HepG2 (cell line): ENCODE data around the gene UGT1A3. TPM values are rescaled to one million over a fixed set of nuclear protein-coding genes. Genes with fewer than 3 reads are reported as not detected.
A peak's percentile ranks its signal among the peaks of the same experiment; 100 is the strongest.

Experiments used
- AKAP8 ChIP-seq: sonication (generic); formaldehyde crosslinking; IDR thresholded peaks from 2 replicates; pipeline ENCODE4 v1.5.1; 2020; ENCODE audit warnings: mild to moderate bottlenecking, missing genetic modification reagents
- ATRX ChIP-seq: sonication (generic); formaldehyde crosslinking; IDR thresholded peaks from 2 replicates; pipeline ENCODE4 v1.4.0; 2020; ENCODE audit warnings: missing genetic modification reagents, borderline replicate concordance
- CEBPZ ChIP-seq: IDR thresholded peaks from 2 replicates; pipeline ENCODE4 v1.6.1; 2012; ENCODE audit warnings: low read length, improper control_type of control experiment
- EP300 ChIP-seq, 3 experiments: sonication (generic) in 1 of 3; formaldehyde crosslinking in 1 of 3; IDR thresholded peaks; 2 replicates each; pipeline versions ENCODE4 v1.5.1 to v1.6.1; 2011 to 2020; ENCODE audit warnings: low read depth in 2 of 3, low read length in 2 of 3, borderline replicate concordance in 1 of 3, improper control_type of control experiment in 1 of 3, mild to moderate bottlenecking in 1 of 3, missing genetic modification reagents in 1 of 3, moderate library complexity in 1 of 3
- ERF ChIP-seq: IDR thresholded peaks from 2 replicates; pipeline ENCODE4 v1.6.1; 2018; ENCODE audit warnings: missing biosample characterization, missing genetic modification reagents
- FOXO4 ChIP-seq: sonication (generic); formaldehyde crosslinking; conservative IDR thresholded peaks from 2 replicates; pipeline ENCODE4 v1.8.1; 2023; ENCODE audit warnings: missing genetic modification reagents
- HNRNPL ChIP-seq: fragments of 200-400 bp; formaldehyde crosslinking; IDR thresholded peaks from 2 replicates; pipeline ENCODE4 v1.6.1; 2017; ENCODE audit warnings: mild to moderate bottlenecking, low read depth, low read length
- KLF15 ChIP-seq: sonication (generic); formaldehyde crosslinking; IDR thresholded peaks from 2 replicates; pipeline ENCODE4 v1.8.1; 2023; ENCODE audit warnings: borderline replicate concordance, mild to moderate bottlenecking, inconsistent platforms, missing genetic modification reagents, mixed read lengths
- RAD21 ChIP-seq: fragments of 450-650 bp; formaldehyde crosslinking; IDR thresholded peaks from 2 replicates; pipeline ENCODE4 v1.5.0; 2020; ENCODE audit warnings: mild to moderate bottlenecking
- RBM22 ChIP-seq: fragments of 200-400 bp; formaldehyde crosslinking; optimal IDR thresholded peaks from 2 replicates; pipeline ENCODE3; 2017; ENCODE audit warnings: mild to moderate bottlenecking, low read length, moderate library complexity
- SRY ChIP-seq: sonication (generic); formaldehyde crosslinking; IDR thresholded peaks from 2 replicates; pipeline ENCODE4 v1.8.0; 2022; ENCODE audit warnings: mild to moderate bottlenecking, missing genetic modification reagents
- STAG1 ChIP-seq: sonication (generic); formaldehyde crosslinking; IDR thresholded peaks from 2 replicates; pipeline ENCODE4 v1.4.0; 2020; ENCODE audit warnings: missing genetic modification reagents
- TFDP2 ChIP-seq: sonication (generic); formaldehyde crosslinking; IDR thresholded peaks from 2 replicates; pipeline ENCODE4 v1.4.0; 2020; ENCODE audit warnings: missing genetic modification reagents
- TRIM24 ChIP-seq: sonication (generic); formaldehyde crosslinking; IDR thresholded peaks from 2 replicates; pipeline ENCODE4 v1.8.0; 2022; ENCODE audit warnings: mild to moderate bottlenecking, missing genetic modification reagents
- ZBTB20 ChIP-seq: sonication (generic); formaldehyde crosslinking; IDR thresholded peaks from 2 replicates; pipeline ENCODE4 v1.8.1; 2023; ENCODE audit warnings: missing genetic modification reagents, low read depth, mild to moderate bottlenecking, borderline replicate concordance
- ZNF101 ChIP-seq: sonication (generic); formaldehyde crosslinking; IDR thresholded peaks from 2 replicates; pipeline ENCODE4 v1.4.0; 2020; ENCODE audit warnings: mild to moderate bottlenecking, low read depth, missing genetic modification reagents, borderline replicate concordance
- ZNF263 ChIP-seq: sonication (generic); formaldehyde crosslinking; IDR thresholded peaks from 2 replicates; pipeline ENCODE4 v1.4.0; 2020; ENCODE audit warnings: missing genetic modification reagents
- ZNF503 ChIP-seq: sonication (generic); formaldehyde crosslinking; IDR thresholded peaks from 2 replicates; pipeline ENCODE4 v1.4.0; 2020; ENCODE audit warnings: missing genetic modification reagents
- ZNF562 ChIP-seq: sonication (generic); formaldehyde crosslinking; IDR thresholded peaks from 2 replicates; pipeline ENCODE4 v1.8.0; 2022; ENCODE audit warnings: missing genetic modification reagents, borderline replicate concordance
- ZNF660 ChIP-seq: sonication (generic); formaldehyde crosslinking; IDR thresholded peaks from 2 replicates; pipeline ENCODE4 v1.5.1; 2020; ENCODE audit warnings: mild to moderate bottlenecking, low read depth, missing genetic modification reagents, borderline replicate concordance
- ZNF891 ChIP-seq: sonication (generic); formaldehyde crosslinking; IDR thresholded peaks from 2 replicates; pipeline ENCODE4 v1.5.0; 2020; ENCODE audit warnings: mild to moderate bottlenecking, missing genetic modification reagents
- polyA plus RNA-seq, 8 experiments: library from polyadenylated mRNA; depleted of rRNA in 3 of 8; stranded (reverse) in 7 of 8; unstranded in 1 of 8; fragments of >200 nt; fragmentation: Illumina TruSeq in 4 of 8; extraction: Trizol in 4 of 8; gene quantifications; 2 replicates each; pipeline versions ENCODE4 v1.2.1 to v1.2.3, GENCODE V29; 2011 to 2016; ENCODE audit warnings: low read depth in 4 of 8, missing spikeins in 1 of 8, mixed read lengths in 1 of 8; ENCODE audit not compliant: insufficient read depth in 1 of 8
- total RNA-seq, 5 experiments: library from RNA; depleted of rRNA; stranded (reverse); fragments of >200 nt; fragmentation: Illumina TruSeq; extraction: Trizol; gene quantifications; 2 replicates each; pipeline ENCODE4 v1.2.3, GENCODE V29; 2016; ENCODE audit warnings: low read depth in 1 of 5

UGT1A3 gene
- total and polyA plus RNA-seq, 2 of the 13 experiments (the other 11 are each of a cell fraction or from before 2014, with no cell fraction given): not detected

- TF ChIP-seq ZNF503 (CRISPR knock-in tag) (peak; percentile 100), AKAP8 (peak; percentile 79; the same call in 1 of the 2 replicates), RBM22 (peak; percentile 39), ZBTB20 (CRISPR knock-in tag) (peak; percentile 99; the same call in 1 of the 2 replicates), TFDP2 (peak; percentile 52), STAG1 (CRISPR knock-in tag) (no peak), ZNF891 (CRISPR knock-in tag) (no peak), TRIM24 (CRISPR knock-in tag) (0 out of 2 replicates have a peak, but pooled peaks have one; percentile 67), ZNF562 (CRISPR knock-in tag) (peak; percentile 48; the same call in 1 of the 2 replicates), EP300 (IDR thresholded peaks at IDR 0.05; ENCODE audit: low read depth in 2 of 2, low read length in 2 of 2) (peak; percentile 81 to 97; a peak in 3 of 4 replicates), EP300 (CRISPR knock-in tag; IDR thresholded peaks at IDR 0.05; ENCODE audit: borderline replicate concordance) (peak; percentile 93), HNRNPL (no peak), CEBPZ (no peak), FOXO4 (CRISPR knock-in tag) (no peak), ATRX (CRISPR knock-in tag) (no peak; the same call in 1 of the 2 replicates), RAD21 (no peak), ZNF101 (CRISPR knock-in tag) (no peak), SRY (CRISPR knock-in tag) (no peak), ZNF263 (CRISPR knock-in tag) (no peak), ZNF660 (CRISPR knock-in tag) (no peak), KLF15 (CRISPR knock-in tag) (no peak), ERF (peak; percentile 98)
Observed at GRCh38 chr2:233745073-233745755, 16.4 kb downstream of the UGT1A3 start (continued).
